IMR-90 (cell line): Measurements from ENCODE around the gene RAB23. TPM values are rescaled to one million over a fixed set of nuclear protein-coding genes. Genes with fewer than 3 reads are reported as not detected.

Source experiments
- ATAC-seq: fragments of 200-7000 bp; cut with Tn5 transposase; 2 replicates; pipeline ENCODE4 v1.9.1; 2020; ENCODE audit warnings: low read depth, mild to moderate bottlenecking, moderate library complexity
- BruUV-seq: library from RNA; stranded (reverse); fragments of 400-500 nt; replicated peaks from 2 replicates; lab custom pipeline; 2021; lab: Mats Ljungman, UMichigan
- CTCF ChIA-PET: fragments of 300-600 bp; formaldehyde crosslinking; extraction: SDS; loops from one replicate; lab custom pipeline; 2021; ENCODE audit warnings: antibody characterized with exemption; lab: Yijun Ruan, JAX
- POLR2A ChIA-PET: fragments of 300-600 bp; sonication (Branson Sonifier 250); formaldehyde crosslinking; loops from one replicate; lab custom pipeline; 2022; ENCODE audit warnings: antibody characterized with exemption; ENCODE audit not compliant: unreplicated experiment; lab: Charles Lee
- DNase-seq: peaks from one replicate; pipeline ENCODE4 v3.0.0; 2013
- H2AFZ ChIP-seq: replicated peaks from 2 replicates; pipeline ENCODE3; 2013; ENCODE audit warnings: low read length, mild to moderate bottlenecking; ENCODE audit not compliant: poor library complexity
- H2AK5ac ChIP-seq: 2 replicates; pipeline ENCODE4 v1.6.1; 2013; ENCODE audit warnings: low read depth, low read length, inconsistent platforms
- H2AK9ac ChIP-seq: replicated peaks from 2 replicates; pipeline ENCODE3; 2013; ENCODE audit warnings: mild to moderate bottlenecking, low read depth, low read length, moderate library complexity; ENCODE audit not compliant: poor library complexity
- H2BK120ac ChIP-seq: 2 replicates; pipeline ENCODE4 v1.6.1; 2013; ENCODE audit warnings: low read depth, low read length, inconsistent platforms
- H2BK15ac ChIP-seq: 3 replicates; pipeline ENCODE4 v1.6.1; 2013; ENCODE audit warnings: low read depth, low read length, inconsistent platforms
- H2BK20ac ChIP-seq: 2 replicates; pipeline ENCODE4 v1.6.1; 2013; ENCODE audit warnings: low read depth, mild to moderate bottlenecking, inconsistent platforms, low read length, moderate library complexity
- H2BK5ac ChIP-seq: 2 replicates; pipeline ENCODE4 v1.6.1; 2013; ENCODE audit warnings: mild to moderate bottlenecking, low read depth, low read length, inconsistent platforms; ENCODE audit not compliant: poor library complexity, severe bottlenecking
- H3K14ac ChIP-seq: replicated peaks from 2 replicates; pipeline ENCODE4 v1.6.1; 2013; ENCODE audit warnings: low read depth, low read length, inconsistent platforms
- H3K18ac ChIP-seq: 2 replicates; pipeline ENCODE4 v1.6.1; 2013; ENCODE audit warnings: low read depth, low read length, control low read depth
- H3K23ac ChIP-seq: 2 replicates; pipeline ENCODE4 v1.6.1; 2013; ENCODE audit warnings: low read depth, low read length, inconsistent platforms
- H3K27ac ChIP-seq: 2 replicates; pipeline ENCODE4 v1.5.1; 2013; ENCODE audit warnings: mild to moderate bottlenecking, control low read depth, low read length; ENCODE audit not compliant: insufficient read depth
- H3K27me3 ChIP-seq: 2 replicates; pipeline ENCODE4 v1.6.1; 2013; ENCODE audit warnings: low read length; ENCODE audit not compliant: control insufficient read depth, insufficient read depth
- H3K36me3 ChIP-seq: 2 replicates; pipeline ENCODE4 v1.6.1; 2013; ENCODE audit warnings: low read length, mixed read lengths; ENCODE audit not compliant: control insufficient read depth, insufficient read depth
- H3K4ac ChIP-seq: 2 replicates; pipeline ENCODE4 v1.6.1; 2013; ENCODE audit warnings: low read depth, low read length, inconsistent platforms
- H3K4me1 ChIP-seq: 2 replicates; pipeline ENCODE4 v1.6.1; 2013; ENCODE audit warnings: low read length, mixed read lengths; ENCODE audit not compliant: control insufficient read depth, insufficient read depth
- H3K4me2 ChIP-seq: 2 replicates; pipeline ENCODE4 v1.6.1; 2013; ENCODE audit warnings: low read depth, mild to moderate bottlenecking, control low read depth, low read length, moderate library complexity
- H3K4me3 ChIP-seq: 2 replicates; pipeline ENCODE4 v1.5.1; 2013; ENCODE audit warnings: low read depth, mild to moderate bottlenecking, control low read depth, low read length, moderate library complexity; ENCODE audit not compliant: insufficient read depth
- H3K56ac ChIP-seq: 2 replicates; pipeline ENCODE4 v1.6.1; 2013; ENCODE audit warnings: low read length, inconsistent platforms; ENCODE audit not compliant: insufficient read depth; ENCODE audit errors: extremely low read depth
- H3K79me1 ChIP-seq, 2 experiments: 2 replicates each; pipeline ENCODE4 v1.6.1; 2013; ENCODE audit warnings: low read length in 2 of 2, inconsistent platforms in 1 of 2, low read depth in 1 of 2
- H3K9ac ChIP-seq: 2 replicates; pipeline ENCODE4 v1.6.1; 2013; ENCODE audit warnings: low read depth, low read length, control low read depth
- H3K9me1 ChIP-seq: 2 replicates; pipeline ENCODE4 v1.6.1; 2013; ENCODE audit warnings: low read length, inconsistent platforms; ENCODE audit not compliant: insufficient read depth
- H3K9me3 ChIP-seq: 2 replicates; pipeline ENCODE4 v1.6.1; 2013; ENCODE audit warnings: low read length; ENCODE audit not compliant: control insufficient read depth, insufficient read depth
- H4K20me1 ChIP-seq: 2 replicates; pipeline ENCODE4 v1.6.1; 2013; ENCODE audit warnings: low read length, inconsistent platforms; ENCODE audit not compliant: insufficient read depth
- H4K5ac ChIP-seq: 2 replicates; pipeline ENCODE4 v1.6.1; 2013; ENCODE audit warnings: mild to moderate bottlenecking, low read depth, low read length, control low read depth
- H4K8ac ChIP-seq, 2 experiments: 2 replicates each; pipeline ENCODE4 v1.6.1; 2013; ENCODE audit warnings: low read depth in 2 of 2, low read length in 2 of 2, control low read depth in 1 of 2, inconsistent platforms in 1 of 2
- H4K91ac ChIP-seq: 2 replicates; pipeline ENCODE4 v1.6.1; 2013; ENCODE audit warnings: low read depth, low read length, inconsistent platforms; ENCODE audit not compliant: insufficient read depth
- BHLHE40 ChIP-seq: fragments of 150-350 bp; IDR thresholded peaks from 2 replicates; pipeline ENCODE4 v1.6.1; 2016; ENCODE audit warnings: mild to moderate bottlenecking, low read depth, low read length
- CEBPB ChIP-seq: IDR thresholded peaks from 2 replicates; pipeline ENCODE4 v1.6.1; 2012; ENCODE audit warnings: low read depth, low read length, improper control_type of control experiment
- CHD1 ChIP-seq: IDR thresholded peaks from 2 replicates; pipeline ENCODE4 v1.6.1; 2012; ENCODE audit warnings: low read depth, low read length, improper control_type of control experiment
- FOS ChIP-seq: fragments of 150-350 bp; IDR thresholded peaks from 2 replicates; pipeline ENCODE4 v1.6.1; 2016; ENCODE audit warnings: low read depth, low read length
- MAFK ChIP-seq: IDR thresholded peaks from 2 replicates; pipeline ENCODE4 v1.6.1; 2012; ENCODE audit warnings: low read depth, low read length, improper control_type of control experiment
- MAZ ChIP-seq: IDR thresholded peaks from 2 replicates; pipeline ENCODE4 v1.6.1; 2012; ENCODE audit warnings: low read depth, mild to moderate bottlenecking, low read length, improper control_type of control experiment, moderate library complexity, borderline replicate concordance
- MXI1 ChIP-seq: IDR thresholded peaks from 2 replicates; pipeline ENCODE4 v1.6.1; 2012; ENCODE audit warnings: low read depth, mild to moderate bottlenecking, low read length, moderate library complexity, borderline replicate concordance
- POLR2A ChIP-seq: IDR thresholded peaks from 2 replicates; pipeline ENCODE4 v1.6.1; 2012; ENCODE audit warnings: mild to moderate bottlenecking, low read depth, low read length
- RAD21 ChIP-seq: IDR thresholded peaks from 2 replicates; pipeline ENCODE4 v1.6.1; 2012; ENCODE audit warnings: low read length, improper control_type of control experiment
- RFX5 ChIP-seq: IDR thresholded peaks from 2 replicates; pipeline ENCODE4 v1.8.0; 2012; ENCODE audit warnings: low read depth, mild to moderate bottlenecking, low read length, moderate library complexity
- WGBS, 2 experiments: methylation state at CpG; one replicate each; pipeline versions ENCODE4 v1.1.5 to v1.1.7; 2013; ENCODE audit warnings: missing lambda C conversion rate in 2 of 2; ENCODE audit not compliant: insufficient read length in 1 of 2; ENCODE audit errors: extremely low coverage in 2 of 2; 5-methylcytosine and 5-hydroxymethylcytosine counted together
- dilution Hi-C: fragments of 300-500 bp; cut with HindIII; formaldehyde crosslinking; loops from one replicate; pipeline ENCODE4 v1.14.3; 2018; ENCODE audit warnings: low sequenced_read_pairs; ENCODE audit not compliant: unreplicated experiment
- in situ Hi-C: fragments of 300-500 bp; cut with MboI; formaldehyde crosslinking; loops from 3 replicates; pipeline ENCODE4 v1.14.3; 2019; ENCODE audit warnings: low sequenced_read_pairs, inconsistent platforms, mixed read lengths
- intact Hi-C: fragments of 100-400 bp; cut with micrococcal nuclease; formaldehyde crosslinking; loops from 2 replicates; pipeline ENCODE4 v1.10.0; 2022
- polyA plus RNA-seq, 3 experiments: library from polyadenylated mRNA; depleted of rRNA; stranded (reverse); fragments of >200 nt; gene quantifications; 2 replicates each; pipeline ENCODE4 v1.2.3, GENCODE V29; 2012; ENCODE audit warnings: low replicate concordance in 1 of 3
- total RNA-seq: library from RNA; depleted of rRNA; stranded (reverse); fragments of >200 nt; gene quantifications from 2 replicates; pipeline ENCODE4 v1.2.3, GENCODE V29; 2012
- TF ChIP-seq, protein P1 (sequence below): fragments of 150-350 bp; IDR thresholded peaks from 2 replicates; pipeline ENCODE4 v1.6.1; 2017; ENCODE audit warnings: mild to moderate bottlenecking, antibody characterized with exemption, low read length, low read depth

Gene RAB23
- total and polyA plus RNA-seq, 2 of the 4 experiments (the other 2 are of a cell fraction) = 10.8 to 13.3 TPM

DNA sequence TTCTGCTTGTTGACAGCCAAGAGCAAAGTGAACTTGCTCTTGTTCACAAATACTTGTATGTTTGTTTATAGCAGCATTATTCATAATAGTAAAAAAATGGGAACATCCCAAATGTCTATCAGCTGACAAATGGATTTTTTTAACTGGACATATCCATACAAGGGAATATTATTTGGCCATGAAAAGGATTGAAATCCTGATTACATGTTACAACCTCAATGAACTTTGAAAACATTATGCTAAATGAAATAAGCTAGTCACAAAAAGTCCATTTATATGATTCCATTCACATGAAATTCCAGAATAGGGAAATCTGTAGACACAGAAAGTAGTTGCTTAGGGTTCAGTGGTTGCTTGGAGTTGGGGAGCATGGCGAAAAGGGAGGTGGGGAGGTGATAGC, 78.4 kb downstream of the RAB23 start:
- Histone ChIP-seq H3K27ac (no peak overlapping the region), H4K91ac (no peak overlapping the region), H3K36me3 (peaks cover 12% of the 10 kb centered on the region), H3K9ac (no peak overlapping the region), H2BK120ac (no peak overlapping the region), H3K56ac (no peak overlapping the region), H3K79me1 (peaks cover 4 to 7% of the 10 kb centered on the region in 2 experiments; a peak in 3 of 4 replicates), H2BK15ac (no peak overlapping the region), H2AK9ac (no peak overlapping the region), H3K4me1 (no peaks in the 10 kb centered on the region), H2BK5ac (no peak overlapping the region), H3K9me1 (no peaks in the 10 kb centered on the region; the same call in 1 of the 2 replicates), H3K14ac (no peak overlapping the region), H3K4me2 (no peak overlapping the region), H3K23ac (no peak overlapping the region), H4K5ac (no peak overlapping the region), H3K4ac (no peak overlapping the region), H3K27me3 (no peaks in the 10 kb centered on the region), H3K18ac (no peak overlapping the region), H4K20me1 (no peaks in the 10 kb centered on the region), H3K4me3 (no peak overlapping the region), H2AFZ (no peak overlapping the region), H4K8ac (no peak overlapping the region), H2AK5ac (no peak overlapping the region), H2BK20ac (no peak overlapping the region), H3K9me3 (no peaks in the 10 kb centered on the region)
- no CpG with 5 or more reads among the region's 1 CpG for WGBS, 2 experiments
- ChIA-PET POLR2A (no interaction called here), CTCF (interaction anchor here (1.7 kb wide), 1 partner anchor 9 kb away, joined by 3 read pairs; no protein-coding TSS in a partner anchor)
- TF ChIP-seq MXI1 (no peak), POLR2A (no peak), CEBPB (no peak), RAD21 (no peak), MAZ (no peak), CHD1 (no peak), BHLHE40 (no peak), FOS (no peak), RFX5 (no peak), MAFK (no peak)
- TF ChIP-seq, protein P1, sequence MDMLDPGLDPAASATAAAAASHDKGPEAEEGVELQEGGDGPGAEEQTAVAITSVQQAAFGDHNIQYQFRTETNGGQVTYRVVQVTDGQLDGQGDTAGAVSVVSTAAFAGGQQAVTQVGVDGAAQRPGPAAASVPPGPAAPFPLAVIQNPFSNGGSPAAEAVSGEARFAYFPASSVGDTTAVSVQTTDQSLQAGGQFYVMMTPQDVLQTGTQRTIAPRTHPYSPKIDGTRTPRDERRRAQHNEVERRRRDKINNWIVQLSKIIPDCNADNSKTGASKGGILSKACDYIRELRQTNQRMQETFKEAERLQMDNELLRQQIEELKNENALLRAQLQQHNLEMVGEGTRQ = no peak
- in situ Hi-C loops = no loop called here
- DNase-seq = no peak
- ATAC-seq = no peak
- intact Hi-C loops = no loop called here
- BruUV-seq = no TSS peak
- dilution Hi-C loops = no loop called here
